ENCODE measurements around the gene GNA12. TPM values are rescaled to one million over a fixed set of nuclear protein-coding genes. Genes with fewer than 3 reads are reported as not detected.
A peak's percentile ranks its signal among the peaks of the same experiment; 100 is the strongest.

GNA12 gene
- total RNA-seq, 2 donors from 2014 or later = 26.3 to 38.8 TPM

DNA sequence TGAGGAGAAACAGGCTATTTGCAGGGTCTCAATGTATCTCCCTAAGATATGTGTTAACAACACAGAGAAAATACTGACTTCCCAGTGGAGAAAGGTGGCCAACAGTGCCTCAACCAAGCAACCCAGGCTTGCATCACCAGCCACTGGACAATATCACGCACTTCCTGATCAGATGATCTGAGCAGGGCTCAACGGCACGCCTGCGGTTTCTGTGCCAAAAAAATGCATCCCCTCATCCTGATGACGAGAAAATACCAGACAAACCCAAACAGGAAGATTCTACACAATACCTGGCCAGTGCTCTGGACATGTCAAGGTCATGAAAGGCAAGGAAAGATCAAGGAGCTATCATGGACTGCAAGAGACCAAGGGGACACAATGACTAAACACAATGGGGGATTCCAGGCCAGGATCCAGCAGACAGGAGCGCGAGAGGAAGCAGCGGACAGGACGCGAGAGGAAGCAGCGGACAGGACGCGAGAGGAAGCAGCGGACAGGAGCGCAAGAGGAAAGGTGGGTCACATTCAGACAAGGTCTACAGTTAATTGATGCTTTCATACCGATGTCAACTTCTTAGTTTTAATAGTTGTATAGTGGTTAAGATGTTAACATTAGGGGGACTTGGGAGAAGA is 51.1 kb downstream of the GNA12 start:
- Histone ChIP-seq H3K27ac (no peak overlapping the region), H3K9me3 (no peaks in the 10 kb centered on the region), H3K4me1 (peaks cover 0 to 22% of the 10 kb centered on the region in 2 donors), H3K36me3 (peaks cover 34% of the 10 kb centered on the region), H3K27me3 (no peaks in the 10 kb centered on the region), H3K4me3 (no peak overlapping the region)
- no peak for DNase-seq (ENCODE audit: low spot score)
- TF ChIP-seq, protein P1, sequence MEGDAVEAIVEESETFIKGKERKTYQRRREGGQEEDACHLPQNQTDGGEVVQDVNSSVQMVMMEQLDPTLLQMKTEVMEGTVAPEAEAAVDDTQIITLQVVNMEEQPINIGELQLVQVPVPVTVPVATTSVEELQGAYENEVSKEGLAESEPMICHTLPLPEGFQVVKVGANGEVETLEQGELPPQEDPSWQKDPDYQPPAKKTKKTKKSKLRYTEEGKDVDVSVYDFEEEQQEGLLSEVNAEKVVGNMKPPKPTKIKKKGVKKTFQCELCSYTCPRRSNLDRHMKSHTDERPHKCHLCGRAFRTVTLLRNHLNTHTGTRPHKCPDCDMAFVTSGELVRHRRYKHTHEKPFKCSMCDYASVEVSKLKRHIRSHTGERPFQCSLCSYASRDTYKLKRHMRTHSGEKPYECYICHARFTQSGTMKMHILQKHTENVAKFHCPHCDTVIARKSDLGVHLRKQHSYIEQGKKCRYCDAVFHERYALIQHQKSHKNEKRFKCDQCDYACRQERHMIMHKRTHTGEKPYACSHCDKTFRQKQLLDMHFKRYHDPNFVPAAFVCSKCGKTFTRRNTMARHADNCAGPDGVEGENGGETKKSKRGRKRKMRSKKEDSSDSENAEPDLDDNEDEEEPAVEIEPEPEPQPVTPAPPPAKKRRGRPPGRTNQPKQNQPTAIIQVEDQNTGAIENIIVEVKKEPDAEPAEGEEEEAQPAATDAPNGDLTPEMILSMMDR (IDR thresholded peaks at IDR 0.05) = no peak

DNA sequence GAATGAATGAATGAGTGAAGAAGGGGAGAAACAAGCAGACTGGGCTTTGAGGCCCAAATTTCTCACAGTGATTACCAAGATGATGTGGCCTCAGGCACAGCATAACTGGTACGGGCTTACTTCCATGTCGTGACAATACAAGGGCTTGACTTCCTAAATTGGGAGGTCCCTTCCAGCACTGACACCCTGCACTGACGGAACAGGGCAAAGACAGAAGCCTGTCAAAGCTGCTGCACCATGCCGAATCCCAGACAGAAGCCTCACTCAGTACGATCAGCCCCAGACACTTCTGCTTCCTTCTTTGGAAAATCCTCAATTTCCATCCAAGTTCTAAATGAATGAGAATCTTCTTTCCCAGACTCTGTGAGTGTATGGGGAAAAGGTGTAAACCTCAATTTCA is 51.9 kb downstream of the GNA12 start:
- peaks cover 0 to 21% of the 10 kb centered on the region in 2 donors for H3K4me1 ChIP-seq
- H3K36me3 ChIP-seq = peaks cover 34% of the 10 kb centered on the region
- no peaks in the 10 kb centered on the region for H3K9me3 ChIP-seq
- no peak overlapping the region for H3K4me3 ChIP-seq
- H3K27me3 ChIP-seq = no peaks in the 10 kb centered on the region
- TF ChIP-seq, protein P1 (IDR thresholded peaks at IDR 0.05) = no peak
- DNase-seq (ENCODE audit: low spot score) = no peak
- no peak overlapping the region for H3K27ac ChIP-seq

DNA sequence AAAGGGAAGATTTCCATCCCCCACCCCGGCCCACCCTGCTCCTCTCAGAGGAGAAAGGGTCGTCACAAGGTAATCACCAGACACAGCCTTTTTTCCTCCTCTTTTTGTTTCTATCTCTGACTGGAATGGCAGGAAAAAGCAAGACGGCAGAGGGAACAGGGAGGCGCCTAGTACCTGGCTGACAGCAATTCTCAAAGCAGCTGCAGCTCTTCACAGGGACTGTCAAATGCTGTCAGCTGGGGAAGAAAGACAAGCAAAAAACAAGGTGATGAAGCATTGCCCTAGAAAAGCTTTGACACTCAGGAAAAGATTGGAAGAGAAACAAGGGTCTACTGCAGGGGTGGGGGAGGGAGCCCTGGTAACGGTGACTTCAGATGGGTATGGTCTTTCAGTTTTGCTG is 52.7 kb downstream of the GNA12 start:
- DNase-seq (ENCODE audit: low spot score) = no peak
- TF ChIP-seq, protein P1 (IDR thresholded peaks at IDR 0.05) = no peak
- no peaks in the 10 kb centered on the region for H3K27me3 ChIP-seq
- no peak overlapping the region for H3K4me3 ChIP-seq
- peaks cover 0 to 17% of the 10 kb centered on the region in 2 donors for H3K4me1 ChIP-seq
- H3K9me3 ChIP-seq = no peaks in the 10 kb centered on the region
- no peak overlapping the region for H3K27ac ChIP-seq
- peaks cover 38% of the 10 kb centered on the region for H3K36me3 ChIP-seq

DNA sequence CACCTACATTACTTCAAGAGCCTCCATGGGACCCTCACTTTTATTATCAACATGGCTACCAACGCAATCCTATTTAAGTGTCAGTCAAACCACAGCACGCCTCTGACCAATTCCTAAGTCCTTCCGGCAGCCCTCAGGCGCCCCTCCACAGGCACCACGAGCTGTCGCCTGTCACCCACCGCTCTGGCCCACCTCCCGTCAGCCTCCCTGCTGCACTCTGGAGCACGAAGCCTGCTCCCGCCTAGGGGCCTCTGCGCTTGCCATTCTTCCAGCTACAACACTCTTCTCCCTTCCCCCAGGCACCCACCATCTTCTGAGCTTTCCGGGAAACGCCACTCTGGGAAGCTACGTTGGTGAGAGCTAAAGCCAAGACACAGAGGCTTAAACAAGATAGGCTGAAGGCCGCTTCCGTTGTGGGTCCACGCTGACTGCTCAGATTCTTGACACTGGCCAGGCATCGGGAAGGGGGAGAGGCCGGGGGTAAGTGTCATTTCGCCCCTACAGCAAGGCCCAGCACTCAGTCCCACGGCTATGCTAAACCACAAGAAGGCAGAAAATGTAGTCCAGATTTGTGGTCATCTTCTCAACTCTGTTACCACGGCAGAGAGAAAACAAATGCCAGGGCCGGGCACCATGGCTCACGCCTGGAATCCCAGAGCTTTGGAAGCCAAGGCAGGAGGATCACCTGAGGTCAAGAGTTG is 56.7 kb downstream of the GNA12 start:
- no peak for DNase-seq (ENCODE audit: low spot score)
- Histone ChIP-seq H3K4me3 (no peak overlapping the region), H3K27me3 (no peaks in the 10 kb centered on the region), H3K27ac (peak overlapping the region; percentile 49 to 55), H3K9me3 (no peaks in the 10 kb centered on the region), H3K36me3 (peaks cover 13% of the 10 kb centered on the region), H3K4me1 (peaks cover 0 to 25% of the 10 kb centered on the region in 2 donors)
- TF ChIP-seq, protein P1 (IDR thresholded peaks at IDR 0.05) = no peak

DNA sequence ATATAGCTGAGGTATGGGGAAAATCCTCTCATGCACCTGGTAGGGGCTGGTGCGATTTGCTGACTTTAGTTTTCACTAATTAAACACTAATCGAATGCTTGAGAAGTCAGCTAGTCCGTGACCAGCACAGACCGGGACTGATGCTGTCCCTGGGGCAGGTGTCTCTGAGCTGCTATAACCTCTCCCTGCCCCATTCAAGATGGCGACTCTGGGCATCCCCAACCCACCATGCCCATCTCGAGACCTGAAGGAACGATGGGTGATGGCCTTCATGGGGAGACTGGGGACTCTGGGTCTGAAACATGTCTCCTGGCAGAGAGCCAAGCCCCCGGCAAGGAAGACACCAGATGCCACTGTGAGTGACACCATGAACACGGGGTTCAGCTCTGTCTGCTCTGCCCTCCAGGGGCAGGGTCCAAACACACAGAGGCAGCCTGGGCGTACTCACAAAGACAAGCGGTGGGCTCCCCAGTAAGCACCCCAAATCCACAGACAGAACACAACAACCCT is 57.4 kb downstream of the GNA12 start:
- Histone ChIP-seq H3K27ac (peak overlapping the region in 1 of 2 donors; percentile 49), H3K4me1 (peaks cover 0 to 25% of the 10 kb centered on the region in 2 donors), H3K27me3 (no peaks in the 10 kb centered on the region), H3K9me3 (no peaks in the 10 kb centered on the region), H3K4me3 (no peak overlapping the region), H3K36me3 (peaks cover 11% of the 10 kb centered on the region)
- no peak for DNase-seq (ENCODE audit: low spot score)
- TF ChIP-seq, protein P1 (IDR thresholded peaks at IDR 0.05) = no peak

Data from right atrium auricular region (tissue), 2 donors.